Measurements from ENCODE around the gene EPHA8. TPM values are rescaled to one million over a fixed set of nuclear protein-coding genes. Genes with fewer than 3 reads are reported as not detected.

Gene EPHA8
- total and polyA plus RNA-seq, 2 of the 4 experiments (the other 2 are of a cell fraction): not detected

GRCh38 chr1:22533244-22533895 is 29.9 kb upstream of the EPHA8 start:
- no peak overlapping the region for H3K9ac ChIP-seq (ENCODE audit: low read depth, low read length)
- no peak overlapping the region for H4K91ac ChIP-seq (ENCODE audit: insufficient read depth, low read depth, low read length)
- H3K9me3 ChIP-seq (ENCODE audit: control insufficient read depth, insufficient read depth, low read length): no peaks in the 10 kb centered on the region
- TF ChIP-seq CHD1 (IDR thresholded peaks at IDR 0.05; ENCODE audit: low read depth, low read length): no peak
- no peak for TF ChIP-seq CTCF (conservative IDR thresholded peaks at IDR 0.05; ENCODE audit: low read depth, low read length)
- TF ChIP-seq FOS (IDR thresholded peaks at IDR 0.05; ENCODE audit: low read depth, low read length): no peak
- intact Hi-C loops (cut with micrococcal nuclease): no loop called here
- H3K27ac ChIP-seq (ENCODE audit: insufficient read depth, low read length): no peak overlapping the region
- no peak overlapping the region for H4K8ac ChIP-seq (ENCODE audit: low read depth in 2 of 2, low read length in 2 of 2)
- no peak overlapping the region for H3K23ac ChIP-seq (ENCODE audit: low read depth, low read length)
- WGBS, 2 experiments (ENCODE audit: extremely low coverage in 2 of 2, insufficient read length in 1 of 2): no CpG with 5 or more reads among the region's 11 CpGs
- H3K79me1 ChIP-seq (ENCODE audit: low read depth in 1 of 2, low read length in 2 of 2): no peaks in the 10 kb centered on the region
- no TSS peak for BruUV-seq (replicated peaks)
- H2BK120ac ChIP-seq (ENCODE audit: low read depth, low read length): no peak overlapping the region
- H3K4me1 ChIP-seq (ENCODE audit: control insufficient read depth, insufficient read depth, low read length): no peaks in the 10 kb centered on the region
- H3K4me3 ChIP-seq (ENCODE audit: insufficient read depth, low read depth, low read length): no peak overlapping the region
- in situ Hi-C loops (cut with MboI; ENCODE audit: low sequenced_read_pairs): no loop called here
- no peak for DNase-seq
- H3K18ac ChIP-seq (ENCODE audit: low read depth, low read length): no peak overlapping the region
- H2BK15ac ChIP-seq (ENCODE audit: low read depth, low read length): no peak overlapping the region
- H3K9me1 ChIP-seq (ENCODE audit: insufficient read depth, low read length): peaks cover 5% of the 10 kb centered on the region; the same call in 1 of the 2 replicates
- H2AK9ac ChIP-seq (replicated peaks; ENCODE audit: low read depth, low read length, poor library complexity): peak overlapping the region; percentile 3
- no peak overlapping the region for H3K14ac ChIP-seq (replicated peaks; ENCODE audit: low read depth, low read length)
- no peak overlapping the region for H3K56ac ChIP-seq (ENCODE audit: extremely low read depth, insufficient read depth, low read length)
- CTCF ChIA-PET: no interaction called here
- H2BK5ac ChIP-seq (ENCODE audit: low read depth, low read length, poor library complexity, severe bottlenecking): no peak overlapping the region
- ATAC-seq (ENCODE audit: low read depth): no peak
- POLR2A ChIA-PET (ENCODE audit: unreplicated experiment): no interaction called here
- 0 out of 2 replicates have a peak, but pooled peaks cover 3% of the 10 kb centered on the region for H3K36me3 ChIP-seq (ENCODE audit: control insufficient read depth, insufficient read depth, low read length)
- H2AFZ ChIP-seq (replicated peaks; ENCODE audit: low read length, poor library complexity): no peak overlapping the region
- no peak overlapping the region for H3K4ac ChIP-seq (ENCODE audit: low read depth, low read length)
- H4K5ac ChIP-seq (ENCODE audit: low read depth, low read length): no peak overlapping the region
- H4K20me1 ChIP-seq (ENCODE audit: insufficient read depth, low read length): no peaks in the 10 kb centered on the region
- H3K27me3 ChIP-seq (ENCODE audit: control insufficient read depth, insufficient read depth, low read length): no peaks in the 10 kb centered on the region; the same call in 1 of the 2 replicates
- dilution Hi-C loops (cut with HindIII; ENCODE audit: low sequenced_read_pairs, unreplicated experiment): no loop called here
- no peak overlapping the region for H2AK5ac ChIP-seq (ENCODE audit: low read depth, low read length)
- no peak overlapping the region for H3K4me2 ChIP-seq (ENCODE audit: low read depth, low read length)
- H2BK20ac ChIP-seq (ENCODE audit: low read depth, low read length): no peak overlapping the region
